Activated CD4-positive, CD25-positive, alpha-beta regulatory T cell treated with anti-CD3 and anti-CD28 coated beads, Interleukin-2, amount 50 U/mL, for 72 hours (primary cell): Measurements from ENCODE around the gene TDRD12.
"Not testable (repeated sequence)": the region's sequence is repeated elsewhere in the genome, so short reads cannot be mapped to it uniquely, and the experiment has no call there.

Experiments
- DNase-seq: peaks from one replicate; pipeline ENCODE4 v3.0.0; 2021

Gene TDRD12

DNA sequence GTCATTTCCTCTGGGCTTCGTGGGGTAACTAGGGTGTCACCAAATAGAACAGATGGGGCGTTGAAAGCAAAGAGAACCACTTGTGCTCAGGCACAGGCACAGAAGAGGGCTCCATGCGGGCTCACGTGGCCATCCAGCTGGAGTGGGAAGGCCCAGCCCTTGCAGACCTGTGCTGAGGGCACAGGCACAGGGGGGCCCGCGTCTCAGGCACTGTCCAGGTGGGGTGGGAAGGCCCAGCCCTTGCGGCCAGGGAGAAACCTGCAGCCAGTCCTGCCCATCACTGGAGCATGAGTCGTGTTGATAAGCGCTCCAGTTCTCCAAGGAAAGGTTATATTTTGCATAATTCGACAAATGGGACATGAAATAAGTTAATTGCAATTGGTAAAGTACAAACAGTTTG is 92.5 kb downstream of the TDRD12 start:
- no peak for DNase-seq

DNA sequence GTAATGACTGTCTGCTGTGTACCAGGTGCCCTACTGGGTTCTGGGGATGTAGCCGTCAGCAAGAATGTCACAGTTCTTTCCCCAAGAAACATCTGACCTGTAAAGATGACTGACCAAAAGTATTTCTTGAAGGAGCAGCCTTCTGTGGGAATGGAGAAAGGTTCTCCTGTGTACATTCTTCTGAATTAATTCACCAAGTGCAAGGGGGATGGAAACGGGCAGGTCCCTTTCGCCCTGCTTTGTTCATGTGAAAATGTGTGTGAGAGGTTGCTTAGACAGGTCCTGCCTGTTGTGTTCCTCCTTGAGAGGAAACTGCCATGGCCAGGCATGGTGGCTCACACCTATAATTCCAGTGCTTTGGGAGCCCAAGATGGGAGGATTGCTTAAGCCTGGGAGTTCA is 93.0 kb downstream of the TDRD12 start:
- no peak for DNase-seq

DNA sequence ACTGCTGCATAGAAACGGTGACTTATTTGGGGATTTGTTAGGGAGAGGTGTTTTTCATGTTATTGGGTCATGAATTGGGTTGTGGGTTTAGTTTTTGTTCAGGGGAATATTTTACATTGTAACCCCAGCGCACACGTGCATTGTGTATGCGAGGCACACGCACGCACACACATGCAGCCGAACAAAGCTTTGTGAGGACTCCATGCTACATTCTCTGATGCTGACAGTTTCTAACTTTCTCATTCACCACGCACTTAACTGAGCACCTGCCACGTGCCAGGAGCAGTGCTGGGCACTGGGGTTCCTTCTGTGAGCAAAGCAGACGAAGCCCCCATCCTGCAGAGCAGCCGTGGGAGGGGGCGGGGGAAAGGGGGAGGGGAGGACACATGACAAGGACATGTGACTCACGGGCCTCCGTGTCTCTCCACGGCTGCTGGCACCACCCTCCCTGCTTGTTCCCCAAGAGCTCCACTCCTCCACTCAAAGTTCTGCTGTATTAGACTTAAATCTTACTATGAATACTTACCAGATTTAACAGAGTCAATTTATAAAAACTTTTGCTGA is 94.4 kb downstream of the TDRD12 start:
- DNase-seq: no peak

DNA sequence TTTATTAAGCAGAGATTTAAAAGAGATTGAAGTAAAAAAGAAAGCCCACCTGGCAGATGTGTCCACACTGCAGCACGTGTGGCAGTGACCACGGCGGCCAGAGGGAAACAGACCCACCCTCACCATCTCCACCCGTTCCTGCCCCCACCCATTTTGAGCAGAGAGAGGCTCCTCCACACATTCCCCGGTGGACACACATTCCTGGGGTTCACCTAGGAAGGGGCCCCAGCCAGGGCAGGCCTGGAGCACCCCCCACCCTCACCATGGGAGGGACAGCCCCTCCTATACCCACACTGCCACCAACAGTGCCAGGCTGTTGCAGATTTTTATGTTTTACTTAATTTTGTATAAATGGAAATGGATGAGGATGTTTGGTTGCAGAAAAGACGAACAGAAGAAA is 95.1 kb downstream of the TDRD12 start:
- DNase-seq: no peak

DNA sequence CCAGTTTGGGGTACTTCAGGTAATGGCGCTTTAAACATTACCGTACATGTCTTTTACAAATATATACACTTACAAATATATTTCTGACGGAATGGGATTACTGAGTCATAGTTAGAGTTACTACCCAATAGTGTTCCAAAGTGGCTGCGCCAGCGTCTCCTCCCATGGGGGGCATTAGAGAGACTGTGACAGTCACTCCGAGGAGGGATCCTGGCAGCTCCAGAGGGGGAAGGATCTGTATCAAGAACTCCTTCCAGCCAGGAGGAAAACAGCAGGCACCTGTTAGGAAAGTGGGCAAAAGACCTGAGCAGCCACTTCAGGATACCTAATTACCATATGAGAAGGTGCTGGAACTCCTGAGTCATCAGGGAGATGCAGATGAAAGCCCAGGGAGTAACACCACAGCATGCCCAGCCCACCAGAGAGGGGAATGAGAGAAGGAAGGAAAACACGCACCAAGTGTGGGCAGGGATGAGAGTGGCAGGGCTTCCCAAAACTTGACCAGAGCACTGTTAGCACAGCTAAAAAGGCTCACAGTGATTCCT is 97.1 kb downstream of the TDRD12 start:
- DNase-seq: no peak

DNA sequence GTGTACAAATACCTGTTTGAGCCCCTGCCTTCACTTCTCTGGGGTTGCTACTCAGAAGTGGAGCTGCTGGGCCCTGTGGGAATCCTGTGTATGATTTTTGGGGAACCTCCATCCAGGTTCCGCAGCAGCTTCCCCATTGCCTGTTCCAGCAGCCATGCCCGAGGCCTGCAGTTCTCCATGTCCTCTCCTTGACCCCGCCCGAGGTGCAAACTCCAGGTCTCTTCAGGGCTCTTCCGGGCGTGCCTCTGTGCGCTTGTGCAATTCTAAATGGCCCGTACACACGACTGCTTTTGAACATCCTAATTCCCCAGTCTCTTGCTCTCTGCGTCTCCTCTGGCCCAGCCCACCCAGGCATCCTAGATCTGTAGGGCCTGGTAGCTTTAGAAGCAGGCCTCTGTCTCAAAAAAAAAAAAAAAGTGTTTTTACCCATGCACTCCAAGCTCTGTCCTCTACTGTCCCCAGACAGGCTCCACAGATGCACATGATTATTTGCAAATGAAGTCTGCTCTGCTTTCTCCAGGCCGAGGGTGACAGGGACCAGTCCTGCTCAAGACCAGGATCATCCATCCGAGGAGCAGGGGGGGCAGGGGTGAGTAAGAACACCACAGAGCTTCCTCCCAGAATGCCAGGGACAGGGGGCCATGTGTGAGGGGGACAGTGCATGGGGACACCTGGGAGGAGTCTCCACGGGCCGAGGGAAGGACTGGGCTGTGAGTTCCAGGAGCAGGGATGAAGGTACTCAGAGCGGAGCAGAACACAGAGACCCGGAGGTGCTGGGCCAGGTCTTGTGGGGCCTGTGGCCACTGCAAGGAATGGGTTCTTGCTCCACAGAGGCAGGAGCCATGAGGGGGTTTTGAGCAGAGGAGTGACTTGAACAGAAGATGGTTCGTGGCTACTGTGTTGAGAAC is 98.3 kb downstream of the TDRD12 start:
- DNase-seq: no peak

DNA sequence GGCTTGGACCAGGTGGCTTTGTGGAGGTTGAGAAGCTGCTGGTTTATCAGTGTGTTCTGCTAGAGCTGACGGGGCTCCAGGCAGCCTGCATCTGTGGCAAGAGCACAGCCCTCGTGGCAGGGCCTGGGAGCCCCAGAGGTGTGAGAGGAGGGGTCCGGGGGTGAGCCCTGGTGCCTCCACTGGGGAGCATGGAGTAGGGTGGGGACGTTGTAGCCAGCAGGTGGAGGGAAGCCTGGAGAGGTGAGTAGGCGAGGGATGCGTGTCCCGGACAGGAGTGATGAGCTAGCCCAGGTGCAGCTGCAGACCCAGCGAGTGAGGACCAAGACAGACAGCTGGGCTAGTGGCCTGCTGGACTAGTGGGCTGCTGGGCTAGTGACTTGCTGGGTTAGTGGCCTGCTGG is 99.0 kb downstream of the TDRD12 start:
- DNase-seq: no peak

DNA sequence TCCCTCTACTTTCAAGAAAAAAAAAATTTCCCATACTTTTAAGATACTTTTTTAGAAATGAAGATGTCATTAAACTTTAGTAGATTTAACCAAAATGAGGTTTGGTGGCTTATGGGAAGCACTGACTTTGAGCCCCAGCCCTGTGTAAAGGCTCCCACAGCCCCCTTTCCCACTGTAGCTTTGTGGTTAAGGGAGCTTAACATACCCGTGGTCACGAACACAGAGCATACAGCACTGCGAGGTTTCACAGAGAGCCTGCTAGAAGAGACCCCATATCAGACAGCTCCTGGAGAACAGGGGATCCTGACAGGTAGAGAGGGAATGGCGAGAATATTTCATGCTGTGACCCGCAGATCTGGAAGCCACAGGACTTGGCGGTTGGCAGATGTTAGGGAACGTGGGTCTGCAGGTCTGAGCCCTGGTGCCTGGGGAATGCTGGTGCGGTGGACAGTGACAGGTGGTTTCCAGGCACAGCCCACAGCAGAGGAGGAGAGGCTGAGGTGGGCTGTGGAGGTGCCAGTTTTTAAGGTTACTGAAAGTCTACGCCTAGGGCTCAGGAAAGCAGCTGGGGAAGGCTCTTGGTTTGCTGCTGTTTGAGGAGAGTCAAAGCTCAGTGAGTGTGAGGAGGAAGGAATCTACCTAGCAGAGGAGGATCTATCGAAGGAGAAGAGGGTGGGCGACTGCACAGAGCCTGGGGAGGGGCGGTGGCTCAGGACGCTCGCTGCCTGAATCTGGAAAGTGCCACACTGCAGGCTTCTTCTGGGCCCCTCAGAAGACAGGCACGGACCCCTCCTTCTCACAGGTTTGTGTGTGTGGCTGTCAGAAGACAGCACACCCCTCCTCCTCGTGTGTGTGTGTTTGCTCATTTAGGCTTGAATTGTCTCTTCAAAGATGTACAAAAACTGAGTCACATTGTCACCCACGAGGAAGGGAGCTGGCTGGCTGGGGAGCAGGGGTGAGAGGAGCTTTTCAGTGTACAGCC is 100.1 kb downstream of the TDRD12 start:
- DNase-seq: no peak

DNA sequence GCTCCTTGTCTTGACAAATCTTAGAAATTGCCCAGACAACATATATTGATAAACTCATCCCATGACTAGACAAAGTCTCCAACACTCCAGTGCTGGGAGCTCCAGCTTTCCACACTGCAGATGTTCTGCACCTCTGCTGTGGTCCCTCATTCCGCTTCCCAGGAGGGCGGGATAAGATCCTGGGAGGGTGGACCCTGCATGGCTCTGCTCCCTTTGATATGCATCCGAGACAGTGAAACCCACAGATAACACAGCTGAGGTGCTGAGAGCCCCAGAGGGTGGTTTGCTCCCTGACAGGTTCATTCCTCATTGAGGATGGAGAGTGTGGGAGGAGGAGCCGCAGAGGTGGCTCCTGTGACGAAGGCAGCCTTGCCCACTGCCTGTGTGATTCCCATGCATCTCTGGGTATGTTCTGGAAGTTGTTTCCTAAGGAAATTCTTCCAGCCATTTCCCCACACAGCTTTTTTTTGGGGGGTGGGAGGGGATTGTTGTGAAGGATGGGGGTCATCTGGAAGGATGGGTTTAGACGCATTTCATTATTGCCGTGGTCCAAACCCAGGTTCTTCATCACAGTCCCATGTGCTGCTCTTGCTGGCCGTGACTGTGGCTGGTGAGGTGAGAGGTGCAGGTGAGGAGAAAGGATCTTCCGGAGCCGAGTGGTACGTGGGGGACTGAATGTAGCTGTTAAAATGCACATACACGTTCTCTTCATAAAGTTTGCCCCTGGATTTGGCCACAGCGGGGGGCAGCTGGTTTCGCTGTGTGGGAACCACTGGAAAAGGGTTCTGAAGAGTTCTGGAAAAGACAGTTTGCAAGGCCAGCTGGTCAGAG is 103.6 kb downstream of the TDRD12 start:
- no peak for DNase-seq

DNA sequence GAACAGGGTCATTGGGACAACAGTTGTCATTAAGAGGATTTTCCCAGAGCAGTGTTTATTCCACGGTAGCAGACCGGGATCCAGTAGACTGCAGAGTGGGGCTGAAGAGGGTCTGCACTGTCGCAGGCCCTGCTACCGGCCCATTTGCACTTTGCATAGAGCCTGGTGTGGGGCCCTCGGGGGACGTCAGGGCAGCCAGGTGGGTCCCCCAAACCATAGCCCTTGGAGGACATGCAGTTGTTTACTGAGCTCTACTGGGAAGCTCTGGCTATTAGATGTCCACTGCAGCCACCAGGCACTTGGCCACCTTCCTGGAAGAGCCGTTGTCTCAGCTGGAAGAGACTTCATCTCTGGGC is 104.2 kb downstream of the TDRD12 start:
- no peak for DNase-seq

DNA sequence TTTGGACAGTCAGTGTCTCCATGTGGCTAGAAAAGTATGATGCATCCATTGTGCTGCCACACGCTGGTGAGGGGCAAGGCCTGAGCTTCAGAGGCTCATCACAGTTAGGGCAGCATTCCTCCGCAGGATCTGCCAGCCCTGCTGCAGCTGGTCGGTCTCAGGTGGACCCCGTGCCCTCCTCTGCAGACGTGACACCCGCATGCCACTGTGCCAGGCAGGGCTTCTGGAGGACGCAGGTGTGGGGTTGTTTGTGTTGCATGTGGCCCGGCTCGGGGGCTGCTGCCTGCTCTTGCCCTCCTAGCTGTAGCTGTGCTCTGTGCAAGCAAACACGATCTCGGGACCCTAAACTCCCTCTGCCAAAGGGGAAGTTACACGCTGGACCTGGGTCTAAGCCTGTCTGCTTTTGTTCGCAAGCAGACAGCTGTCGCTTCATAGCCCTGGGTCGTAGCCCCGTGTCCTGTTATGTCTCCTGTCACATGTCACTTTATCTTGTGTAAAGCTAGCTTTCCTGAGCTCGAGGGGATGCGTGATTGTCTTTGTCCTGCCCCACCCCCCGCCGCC is 104.7 kb downstream of the TDRD12 start:
- no peak for DNase-seq

DNA sequence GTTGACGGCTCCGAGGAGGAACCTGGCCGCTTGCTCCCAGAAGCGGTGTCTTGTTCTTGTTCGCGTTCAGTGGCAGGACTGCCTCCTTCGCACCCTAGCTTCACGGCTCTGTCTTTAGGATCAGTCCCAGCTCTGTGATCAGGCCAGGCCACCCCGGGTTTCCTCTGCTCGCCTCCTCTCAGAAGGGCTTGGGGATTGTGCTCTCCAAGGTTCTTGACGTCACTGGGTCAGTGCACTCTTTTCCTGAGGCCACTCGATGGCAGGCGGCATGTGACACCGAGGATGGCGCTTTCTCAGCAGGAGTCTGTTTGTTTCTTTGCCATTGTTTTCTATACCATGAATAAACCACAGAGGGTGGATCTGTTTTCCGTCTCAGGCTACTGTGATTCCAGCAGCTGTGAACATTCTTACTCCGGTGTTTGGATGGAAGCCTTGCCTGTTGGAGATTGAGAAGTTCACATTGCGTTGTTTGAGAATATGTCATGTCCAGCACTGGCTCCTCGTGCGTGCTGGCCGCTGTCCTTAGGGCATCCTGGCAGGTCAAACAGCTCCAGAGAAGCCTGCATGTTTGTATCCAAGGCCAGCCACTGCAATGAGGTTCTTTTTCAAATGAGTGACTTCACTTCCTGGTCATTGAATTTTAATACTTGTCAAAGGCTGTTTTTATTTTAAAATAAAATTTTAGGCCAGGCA is 105.5 kb downstream of the TDRD12 start:
- no peak for DNase-seq

DNA sequence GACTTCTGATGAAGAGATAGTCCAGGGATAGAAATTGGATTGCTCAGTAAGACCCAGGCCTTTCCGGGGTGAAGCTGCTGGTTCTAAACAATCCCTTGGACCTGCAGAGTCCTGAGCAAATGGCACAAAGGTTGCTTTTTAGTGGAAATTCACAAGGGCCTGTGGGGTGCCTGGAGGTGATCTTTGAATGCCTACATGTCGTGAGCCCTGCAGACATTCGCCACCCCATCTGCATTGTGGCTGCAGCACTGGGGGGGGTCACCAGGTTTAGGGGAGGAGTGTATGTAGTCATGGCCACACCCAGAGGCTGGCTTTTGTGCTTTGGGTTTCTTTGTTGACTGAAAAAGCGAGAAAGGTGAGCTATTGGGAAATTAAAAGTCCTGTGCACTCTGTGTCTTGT is 108.6 kb downstream of the TDRD12 start:
- DNase-seq: no peak

DNA sequence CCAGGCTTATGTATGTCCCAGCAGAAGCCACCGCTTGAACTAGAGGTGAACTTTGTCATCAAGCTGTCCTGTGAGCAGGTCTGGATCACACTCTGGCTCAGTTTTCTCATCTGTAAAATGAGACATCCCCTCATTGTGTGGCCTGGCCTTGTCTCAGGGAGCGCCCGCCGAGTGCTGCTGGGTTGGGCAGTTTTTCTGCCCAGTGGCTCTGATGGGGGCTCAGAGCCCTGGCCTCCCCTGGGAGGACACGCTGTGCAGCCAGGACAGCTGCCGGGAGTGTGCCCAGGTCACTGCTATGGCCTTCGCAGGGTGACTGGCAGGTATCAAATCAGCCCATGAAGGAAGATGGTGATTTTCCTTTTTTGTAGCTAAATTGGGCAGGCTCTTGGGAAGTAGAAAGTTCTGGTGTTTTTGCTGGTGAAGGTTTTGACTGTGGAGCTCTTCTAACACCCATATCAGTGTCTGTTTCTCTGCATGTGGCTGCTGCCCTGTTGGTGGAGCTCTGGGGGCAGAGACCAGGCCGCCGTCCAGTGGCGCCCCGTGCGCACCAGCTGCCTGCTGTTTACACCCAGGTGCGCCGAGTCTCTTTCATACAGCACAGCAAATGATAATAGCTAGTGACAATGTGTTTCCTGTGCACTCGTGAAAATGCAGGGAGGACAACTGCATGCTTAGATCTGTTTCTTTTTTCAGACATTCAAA is 109.2 kb downstream of the TDRD12 start:
- no peak for DNase-seq

DNA sequence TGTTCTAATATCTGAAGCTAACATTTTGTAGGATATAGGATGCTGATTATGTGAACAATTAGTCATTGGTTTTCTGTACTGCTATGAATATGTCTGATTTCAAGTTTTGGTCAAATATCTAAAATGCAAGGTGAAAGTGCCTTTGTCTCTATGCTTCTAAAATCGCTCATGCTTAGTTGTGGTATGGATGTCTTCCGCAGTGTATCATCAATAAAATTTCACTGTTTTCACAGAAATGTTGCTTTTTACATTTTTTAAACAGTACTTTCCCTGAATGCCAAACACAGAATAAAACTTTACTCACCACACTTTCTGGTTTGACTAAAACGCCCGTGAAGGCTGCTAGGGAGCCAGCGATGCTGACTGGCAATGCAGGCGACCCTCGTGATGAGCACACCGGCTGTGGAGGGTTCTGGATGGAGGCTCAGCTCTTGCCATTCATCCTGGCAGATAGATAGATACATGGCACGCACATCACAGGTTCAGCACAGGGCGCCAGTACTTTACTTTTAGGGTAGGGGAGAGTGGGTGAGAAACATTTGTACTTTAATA is 109.9 kb downstream of the TDRD12 start:
- DNase-seq: no peak

DNA sequence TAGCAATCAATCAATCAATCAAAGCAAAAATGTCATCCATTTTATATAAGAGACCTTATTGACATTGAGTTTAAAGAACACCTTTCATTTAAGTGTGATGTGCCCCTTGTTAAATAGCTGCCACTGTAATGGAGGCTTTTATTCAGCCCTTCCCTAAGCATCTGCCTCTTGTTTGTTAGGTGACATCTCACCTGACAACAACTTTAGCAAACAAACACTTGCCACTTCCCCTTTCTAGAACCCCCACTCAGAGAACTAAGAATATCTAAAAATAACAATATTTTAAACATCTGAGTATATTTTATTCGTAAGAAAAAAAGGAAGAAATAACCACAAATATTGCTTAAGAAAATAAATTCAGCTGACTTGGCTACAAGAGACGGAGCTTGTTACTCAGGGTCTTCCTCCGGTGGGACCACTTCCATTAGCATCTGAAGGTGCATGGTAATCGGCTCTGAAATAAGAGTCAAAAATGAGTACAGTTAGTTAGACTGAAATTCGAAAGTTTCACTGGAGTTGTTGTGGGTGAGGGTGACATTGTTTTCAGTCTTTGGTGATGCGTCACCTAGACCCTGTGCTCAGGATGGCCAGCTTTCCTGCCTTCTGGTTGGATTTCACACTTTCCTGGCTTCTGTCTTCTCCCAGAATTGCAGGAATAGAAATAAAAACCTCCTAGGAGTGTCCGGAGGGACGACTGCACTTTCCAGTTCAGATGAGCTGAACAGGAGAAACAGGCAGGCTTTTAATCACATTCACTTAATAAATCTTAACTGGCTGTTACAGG is 110.9 kb downstream of the TDRD12 start:
- no peak for DNase-seq

DNA sequence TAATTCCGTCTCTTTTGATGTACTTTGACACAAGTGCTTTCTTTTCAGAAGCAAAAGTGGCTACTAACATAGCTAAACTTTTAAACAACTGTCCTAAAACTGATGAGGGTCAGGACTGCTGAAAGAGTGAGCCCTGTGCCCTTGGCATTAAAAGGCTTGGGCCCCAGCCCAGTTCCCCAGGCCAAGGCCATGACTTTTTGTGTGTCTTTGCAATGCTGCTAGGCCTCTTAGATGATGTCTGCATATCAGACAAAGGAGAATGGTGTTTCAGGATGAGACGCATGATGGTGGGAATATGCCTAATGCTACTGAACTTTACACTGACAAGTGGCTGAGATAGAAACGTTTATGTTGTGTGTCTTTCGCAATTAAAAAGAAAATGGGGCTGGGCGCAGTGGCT is 112.0 kb downstream of the TDRD12 start:
- no peak for DNase-seq

DNA sequence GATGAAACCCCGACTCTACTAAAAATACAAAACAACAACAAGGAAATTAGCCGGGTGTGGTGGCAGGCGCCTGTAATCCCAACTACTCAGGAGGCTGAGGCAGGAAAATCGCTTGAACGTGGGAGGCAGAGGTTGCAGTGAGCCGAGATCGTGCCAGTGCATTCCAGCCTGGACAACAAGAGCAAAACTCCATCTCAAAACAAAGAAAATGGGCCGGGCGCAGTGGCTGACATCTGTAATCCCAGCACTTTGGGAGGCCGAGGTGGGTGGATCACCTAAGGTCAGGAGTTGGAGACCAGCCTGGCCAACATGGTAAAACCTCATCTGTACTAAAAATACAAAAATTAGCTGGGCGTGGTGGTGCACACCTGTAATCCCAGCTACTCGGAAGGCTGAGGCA is 112.5 kb downstream of the TDRD12 start:
- DNase-seq: not testable (repeated sequence)

DNA sequence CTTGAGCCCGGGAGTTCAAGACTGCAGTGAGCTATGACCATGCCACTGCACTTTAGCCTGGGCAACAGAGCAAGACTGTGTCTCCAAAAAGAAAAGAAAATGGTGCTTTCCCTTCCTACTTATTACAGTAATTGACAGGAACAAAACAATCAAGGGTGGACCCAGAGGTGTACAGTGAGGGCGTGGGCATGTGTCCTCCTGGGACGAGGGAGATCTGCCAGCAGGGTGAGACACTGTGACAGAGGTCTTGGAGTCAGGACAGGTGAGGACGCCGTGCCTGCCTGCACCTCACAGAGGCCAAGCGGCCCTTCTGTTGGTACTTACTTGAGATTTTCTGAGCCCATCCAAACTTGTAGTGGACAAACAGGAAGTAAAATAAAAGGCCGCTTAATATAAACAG is 113.3 kb downstream of the TDRD12 start:
- DNase-seq: not testable (repeated sequence)

DNA sequence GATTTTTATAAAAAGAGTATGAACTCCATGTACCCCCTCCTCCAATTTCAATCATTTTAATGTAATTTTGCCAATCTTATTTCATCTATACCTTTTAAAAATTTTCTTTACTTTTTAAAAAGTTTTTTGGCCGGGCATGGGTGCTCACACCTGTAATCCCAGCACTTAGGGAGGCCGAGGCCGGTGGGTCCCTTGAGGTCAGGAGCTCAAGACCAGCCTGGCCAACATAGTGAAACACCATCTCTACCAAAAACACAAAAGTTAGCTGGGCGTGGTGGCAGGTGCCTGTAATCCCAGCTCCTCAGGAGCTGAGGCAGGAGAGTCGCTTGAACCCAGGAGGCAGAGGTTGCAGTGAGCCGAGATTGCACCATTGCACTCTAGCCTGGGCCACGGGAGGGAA is 113.8 kb downstream of the TDRD12 start:
- DNase-seq: not testable (repeated sequence)
